ENCODE results near the gene AGMO. TPM values are rescaled to one million over a fixed set of nuclear protein-coding genes. Genes with fewer than 3 reads are reported as not detected.

The AGMO gene
- total and polyA plus RNA-seq, 12 donors, result 0.05 to 0.34 (median 0.15) TPM; not detected in 7

DNA sequence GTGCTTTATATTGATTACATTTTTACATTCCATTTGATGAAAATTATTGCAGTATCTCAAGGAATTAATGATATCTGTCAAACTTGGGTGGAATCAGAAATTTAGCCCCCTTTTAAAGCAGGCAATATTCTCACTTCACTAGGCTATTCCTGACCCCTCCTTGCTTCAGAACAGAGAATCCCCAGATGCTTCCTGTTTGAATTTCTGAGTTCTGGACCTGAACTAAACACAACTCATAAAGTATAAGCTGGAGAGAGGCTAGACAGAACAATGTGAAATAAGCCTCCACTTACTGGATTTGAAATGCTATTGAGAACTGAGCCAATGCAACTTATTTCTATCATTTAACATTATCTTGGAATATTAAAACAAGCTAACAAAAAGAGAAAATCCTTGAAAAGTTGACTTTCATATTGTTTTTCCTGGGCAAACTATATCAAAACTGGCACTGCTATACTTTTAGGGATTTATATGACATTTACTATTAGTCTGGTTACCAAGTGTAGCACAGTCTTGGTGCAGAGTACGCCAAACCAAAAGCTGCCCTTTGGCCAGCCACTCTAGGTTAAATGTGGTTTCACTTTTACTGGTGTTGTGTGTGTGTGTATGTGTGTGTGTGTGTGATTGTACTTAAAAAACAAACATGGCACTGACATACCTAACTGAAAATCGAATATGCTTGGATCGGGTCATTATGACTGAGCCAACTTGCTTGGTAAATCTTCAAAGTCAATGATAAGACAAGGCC is 19.0 kb upstream of the AGMO start:
- intact Hi-C loops (cut with DNase I), result no loop called here
- no peaks in the 10 kb centered on the region for H3K36me3 ChIP-seq (replicated peaks in 1 of 2)
- no peak for DNase-seq
- H3K27ac ChIP-seq, result no peak overlapping the region
- WGBS, 4 donors, result 81 to 86% (median 84%) methylated on average over 3 of the region's 3 CpGs
- H3K9me3 ChIP-seq (replicated peaks in 1 of 3), result no peaks in the 10 kb centered on the region
- TF ChIP-seq, protein P1, sequence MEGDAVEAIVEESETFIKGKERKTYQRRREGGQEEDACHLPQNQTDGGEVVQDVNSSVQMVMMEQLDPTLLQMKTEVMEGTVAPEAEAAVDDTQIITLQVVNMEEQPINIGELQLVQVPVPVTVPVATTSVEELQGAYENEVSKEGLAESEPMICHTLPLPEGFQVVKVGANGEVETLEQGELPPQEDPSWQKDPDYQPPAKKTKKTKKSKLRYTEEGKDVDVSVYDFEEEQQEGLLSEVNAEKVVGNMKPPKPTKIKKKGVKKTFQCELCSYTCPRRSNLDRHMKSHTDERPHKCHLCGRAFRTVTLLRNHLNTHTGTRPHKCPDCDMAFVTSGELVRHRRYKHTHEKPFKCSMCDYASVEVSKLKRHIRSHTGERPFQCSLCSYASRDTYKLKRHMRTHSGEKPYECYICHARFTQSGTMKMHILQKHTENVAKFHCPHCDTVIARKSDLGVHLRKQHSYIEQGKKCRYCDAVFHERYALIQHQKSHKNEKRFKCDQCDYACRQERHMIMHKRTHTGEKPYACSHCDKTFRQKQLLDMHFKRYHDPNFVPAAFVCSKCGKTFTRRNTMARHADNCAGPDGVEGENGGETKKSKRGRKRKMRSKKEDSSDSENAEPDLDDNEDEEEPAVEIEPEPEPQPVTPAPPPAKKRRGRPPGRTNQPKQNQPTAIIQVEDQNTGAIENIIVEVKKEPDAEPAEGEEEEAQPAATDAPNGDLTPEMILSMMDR (IDR thresholded peaks at IDR 0.05), result no peak
- TF ChIP-seq POLR2A (IDR thresholded peaks at IDR 0.05), result no peak
- H3K27me3 ChIP-seq, result no peaks in the 10 kb centered on the region
- H3K4me1 ChIP-seq (replicated peaks in 1 of 2), result no peaks in the 10 kb centered on the region
- H3K4me3 ChIP-seq, result no peak overlapping the region

DNA sequence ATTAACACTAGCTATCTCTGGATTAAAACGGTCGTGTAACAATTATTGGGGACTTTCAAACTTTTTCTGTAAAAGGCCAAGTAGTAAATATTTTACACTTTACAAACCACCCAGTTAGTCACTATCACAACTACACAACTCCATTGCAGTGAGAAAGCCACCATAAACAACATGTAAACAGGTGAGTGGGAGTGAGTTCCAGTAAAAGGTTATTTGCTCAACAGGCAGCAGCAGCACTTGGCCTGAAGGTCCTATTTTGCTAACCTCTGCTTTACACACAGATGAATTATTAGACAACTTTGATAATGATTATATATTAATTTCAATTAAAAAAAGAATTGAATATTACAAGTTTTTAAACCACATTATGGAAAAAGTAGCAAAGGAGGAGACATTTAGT is 15.8 kb upstream of the AGMO start:
- intact Hi-C loops (cut with DNase I), result no loop called here
- WGBS, 4 donors, result 87 to 93% (median 90%) methylated on average over 2 of the region's 2 CpGs

DNA sequence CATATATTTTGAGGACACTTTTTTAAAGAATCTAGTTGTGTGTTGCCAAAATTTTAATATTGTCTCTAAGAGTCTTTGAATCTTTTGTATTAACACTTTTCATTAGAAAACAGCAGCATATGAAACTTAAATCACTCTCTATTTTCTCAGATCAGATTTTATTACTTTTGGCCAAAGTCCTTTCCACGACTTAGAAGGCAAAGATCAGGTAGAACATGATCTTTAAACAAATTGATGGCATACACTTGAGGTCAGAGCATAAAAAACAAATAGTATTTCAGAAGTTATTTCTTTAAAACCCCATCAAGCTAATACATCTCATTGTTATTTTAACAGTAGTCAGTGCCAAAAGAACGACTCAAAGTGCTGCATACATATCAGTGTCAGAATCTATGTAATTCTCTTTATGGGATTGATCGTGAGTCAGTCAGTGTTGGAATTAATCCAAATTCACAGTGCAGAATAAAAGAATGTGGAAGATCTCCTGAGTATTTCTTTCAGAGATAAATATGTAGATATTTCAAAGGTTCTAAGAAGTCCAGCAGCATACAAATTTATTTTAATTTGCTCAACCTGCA is 9.6 kb upstream of the AGMO start:
- no peak overlapping the region for H3K27ac ChIP-seq
- H3K9me3 ChIP-seq (replicated peaks in 1 of 3), result peaks cover 0 to 5% (median 0%) of the 10 kb centered on the region in 3 donors
- TF ChIP-seq, protein P1 (IDR thresholded peaks at IDR 0.05), result no peak
- TF ChIP-seq POLR2A (IDR thresholded peaks at IDR 0.05), result no peak
- 30 to 38% (median 33%) methylated on average over 3 of the region's 3 CpGs for WGBS, 4 donors
- no peaks in the 10 kb centered on the region for H3K4me1 ChIP-seq (replicated peaks in 1 of 2)
- intact Hi-C loops (cut with DNase I), result no loop called here
- no peak for DNase-seq
- no peak overlapping the region for H3K4me3 ChIP-seq
- H3K27me3 ChIP-seq, result no peaks in the 10 kb centered on the region
- no peaks in the 10 kb centered on the region for H3K36me3 ChIP-seq (replicated peaks in 1 of 2)

More for the DNA sequence above, 15.8 kb upstream of the AGMO start:
- Histone ChIP-seq H3K4me1 (replicated peaks in 1 of 2) (no peaks in the 10 kb centered on the region), H3K27ac (no peak overlapping the region), H3K9me3 (replicated peaks in 1 of 3) (no peaks in the 10 kb centered on the region), H3K4me3 (no peak overlapping the region), H3K27me3 (no peaks in the 10 kb centered on the region), H3K36me3 (replicated peaks in 1 of 2) (no peaks in the 10 kb centered on the region)
- no peak for DNase-seq
- TF ChIP-seq, protein P1 (IDR thresholded peaks at IDR 0.05), result no peak
- no peak for TF ChIP-seq POLR2A (IDR thresholded peaks at IDR 0.05)

DNA sequence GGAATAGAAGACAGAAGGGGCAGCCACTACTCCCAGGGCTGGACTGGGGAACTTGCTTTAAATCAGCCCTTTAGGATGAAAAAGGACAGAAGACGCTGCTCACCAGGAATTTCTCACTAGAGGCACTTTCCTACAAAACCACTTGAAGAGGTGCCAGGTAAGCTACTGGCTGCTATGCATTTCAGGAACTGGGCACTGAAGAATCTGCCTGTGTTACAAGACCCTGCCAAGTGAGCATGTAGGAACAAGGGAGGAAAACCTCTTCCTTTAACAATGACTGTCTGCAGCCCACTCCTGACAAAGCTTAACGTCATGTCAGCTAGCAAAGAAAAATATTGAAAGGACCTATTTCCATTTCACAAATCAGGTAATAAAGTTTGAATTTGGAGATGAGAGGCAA is 5.8 kb upstream of the AGMO start:
- DNase-seq, result no peak
- TF ChIP-seq, protein P1 (IDR thresholded peaks at IDR 0.05), result no peak
- TF ChIP-seq POLR2A (IDR thresholded peaks at IDR 0.05), result no peak
- Histone ChIP-seq H3K27ac (no peak overlapping the region), H3K4me1 (replicated peaks in 1 of 2) (no peaks in the 10 kb centered on the region), H3K9me3 (replicated peaks in 1 of 3) (peaks cover 0 to 5% (median 0%) of the 10 kb centered on the region in 3 donors), H3K36me3 (replicated peaks in 1 of 2) (no peaks in the 10 kb centered on the region), H3K4me3 (no peak overlapping the region), H3K27me3 (no peaks in the 10 kb centered on the region)
- intact Hi-C loops (cut with DNase I), result no loop called here
- WGBS, 4 donors, result 59 to 73% (median 62%) methylated on average over 2 of the region's 2 CpGs
